ENCODE results near the gene NFKBIB.

The NFKBIB gene

DNA sequence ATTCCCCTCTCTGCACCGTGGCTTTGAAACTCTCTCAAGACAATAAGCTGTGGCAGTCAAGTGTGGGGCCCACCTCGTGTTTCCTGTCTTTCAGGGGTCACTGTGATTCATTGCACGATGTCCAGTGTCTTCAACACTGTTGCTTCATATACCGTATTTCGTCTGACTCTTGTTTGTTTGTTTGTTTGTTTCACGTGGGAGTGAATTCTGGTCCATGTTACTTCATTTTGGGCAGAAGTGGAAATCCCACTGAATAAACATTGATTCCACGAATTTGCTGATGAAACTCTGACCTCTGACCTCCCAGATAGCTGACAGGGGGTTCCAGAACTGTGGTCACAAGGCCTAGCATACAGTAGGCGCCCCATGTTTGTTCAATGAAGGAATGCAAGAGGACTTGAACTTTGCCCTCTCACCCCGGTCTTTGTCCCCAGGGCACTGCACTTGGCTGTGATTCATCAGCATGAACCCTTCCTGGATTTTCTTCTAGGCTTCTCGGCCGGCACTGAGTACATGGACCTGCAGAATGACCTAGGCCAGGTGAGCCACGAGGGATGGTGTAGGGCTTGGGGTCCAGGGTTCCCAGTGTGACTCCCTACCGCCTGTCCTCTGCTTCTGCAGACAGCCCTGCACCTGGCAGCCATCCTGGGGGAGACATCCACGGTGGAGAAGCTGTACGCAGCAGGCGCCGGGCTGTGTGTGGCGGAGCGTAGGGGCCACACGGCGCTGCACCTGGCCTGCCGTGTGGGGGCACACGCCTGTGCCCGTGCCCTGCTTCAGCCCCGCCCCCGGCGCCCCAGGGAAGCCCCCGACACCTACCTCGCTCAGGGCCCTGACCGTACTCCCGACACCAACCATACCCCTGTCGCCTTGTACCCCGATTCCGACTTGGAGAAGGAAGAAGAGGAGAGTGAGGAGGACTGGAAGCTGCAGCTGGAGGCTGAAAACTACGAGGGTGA, 5.1 kb downstream of the NFKBIB start:
- DNase-seq (ENCODE audit: low read depth in 1 of 2, low spot score in 1 of 2): no peak

DNA sequence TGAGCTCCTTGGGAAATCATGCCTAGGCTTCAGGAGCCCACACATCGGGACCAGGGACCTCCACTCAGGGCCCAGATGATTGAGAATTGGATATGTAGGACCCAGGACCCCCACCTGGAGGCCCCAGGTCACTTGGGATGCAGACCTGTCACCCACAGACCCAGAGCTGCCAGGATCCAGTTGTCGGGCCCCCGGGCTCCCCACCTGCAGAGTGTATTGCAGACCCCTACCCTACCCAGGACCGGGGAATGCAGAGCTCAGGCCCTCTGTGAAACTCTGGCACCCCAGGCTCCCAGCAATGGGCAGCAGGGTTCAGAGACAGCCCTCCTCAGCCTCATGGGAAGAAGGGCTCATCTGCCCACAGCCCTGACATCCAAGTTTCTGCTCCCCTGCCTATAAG, 5.9 kb downstream of the NFKBIB start:
- no peak for DNase-seq (ENCODE audit: low read depth in 1 of 2, low spot score in 1 of 2)

DNA sequence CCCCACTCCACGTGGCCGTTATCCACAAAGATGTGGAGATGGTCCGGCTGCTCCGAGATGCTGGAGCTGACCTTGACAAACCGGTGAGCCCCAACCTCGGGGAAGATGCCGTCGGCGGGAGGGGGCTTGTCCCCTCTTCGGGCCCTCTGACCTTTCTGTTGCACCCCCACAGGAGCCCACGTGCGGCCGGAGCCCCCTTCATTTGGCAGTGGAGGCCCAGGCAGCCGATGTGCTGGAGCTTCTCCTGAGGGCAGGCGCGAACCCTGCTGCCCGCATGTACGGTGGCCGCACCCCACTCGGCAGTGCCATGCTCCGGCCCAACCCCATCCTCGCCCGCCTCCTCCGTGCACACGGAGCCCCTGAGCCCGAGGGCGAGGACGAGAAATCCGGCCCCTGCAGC, 7.5 kb downstream of the NFKBIB start:
- no peak for DNase-seq (ENCODE audit: low read depth in 1 of 2, low spot score in 1 of 2)

DNA sequence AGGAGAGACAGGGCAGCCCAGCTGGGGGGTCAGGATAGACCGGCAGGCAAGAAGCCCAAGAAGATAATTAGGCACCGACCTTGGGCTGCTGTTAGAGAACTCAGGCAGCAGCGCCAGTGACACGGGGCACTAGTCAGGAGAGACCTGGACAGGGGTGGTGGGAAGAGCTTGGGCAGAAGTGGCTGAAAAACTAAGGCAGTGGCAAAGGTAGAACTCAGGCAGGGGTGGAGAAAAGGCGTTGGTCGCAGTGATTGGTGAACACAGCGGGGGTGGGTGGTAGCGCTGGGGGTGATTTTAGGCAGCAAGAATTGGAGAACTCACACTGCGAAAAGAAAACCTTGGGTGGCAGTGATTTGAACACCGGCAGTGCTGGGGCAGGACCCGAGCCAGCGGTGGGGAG, 7.9 kb downstream of the NFKBIB start:
- DNase-seq (ENCODE audit: low read depth in 1 of 2, low spot score in 1 of 2): no peak

DNA sequence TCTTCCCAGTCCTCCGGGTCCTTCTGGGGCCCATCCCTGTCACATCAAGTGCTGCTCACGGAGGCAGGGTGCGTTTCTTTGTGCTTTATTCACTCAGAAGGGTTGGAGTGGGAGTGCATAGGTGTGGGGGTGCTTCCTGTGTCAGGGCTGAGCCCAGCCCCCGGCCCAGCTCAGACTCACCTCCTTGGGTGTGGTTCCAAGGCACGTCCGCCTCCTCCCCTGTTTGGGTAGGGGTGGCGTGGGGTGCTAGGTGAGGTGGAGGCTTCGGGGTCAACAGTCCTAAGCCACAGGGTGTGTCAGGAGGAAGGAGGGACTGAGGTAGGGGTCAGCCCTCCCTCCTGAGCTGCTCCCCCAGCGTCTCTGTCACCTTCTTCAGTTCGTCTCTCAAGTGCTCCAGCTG, 9.1 kb downstream of the NFKBIB start:
- no peak for DNase-seq (ENCODE audit: low read depth in 1 of 2, low spot score in 1 of 2)

DNA sequence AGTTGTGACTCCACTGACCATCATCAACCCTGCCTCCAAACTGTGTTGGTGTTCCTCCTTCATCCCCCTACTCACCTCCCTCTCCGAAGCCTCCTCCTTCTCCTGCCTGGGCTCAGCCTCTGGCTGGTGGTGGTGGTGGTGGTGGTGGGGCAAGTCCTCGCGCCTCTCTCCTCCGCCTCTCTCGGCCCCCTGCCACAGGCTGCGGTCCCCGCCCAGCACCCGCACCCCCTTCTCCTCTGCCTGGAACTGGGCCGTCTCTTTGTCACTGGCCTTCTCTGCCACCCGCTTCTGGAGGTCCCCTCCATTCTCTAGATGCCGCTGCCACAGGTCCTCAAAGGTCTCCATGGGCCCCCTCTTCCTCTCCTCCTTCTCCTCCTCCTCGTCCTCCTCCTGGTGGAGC, 10.7 kb downstream of the NFKBIB start:
- no peak for DNase-seq (ENCODE audit: low read depth in 1 of 2, low spot score in 1 of 2)

DNA sequence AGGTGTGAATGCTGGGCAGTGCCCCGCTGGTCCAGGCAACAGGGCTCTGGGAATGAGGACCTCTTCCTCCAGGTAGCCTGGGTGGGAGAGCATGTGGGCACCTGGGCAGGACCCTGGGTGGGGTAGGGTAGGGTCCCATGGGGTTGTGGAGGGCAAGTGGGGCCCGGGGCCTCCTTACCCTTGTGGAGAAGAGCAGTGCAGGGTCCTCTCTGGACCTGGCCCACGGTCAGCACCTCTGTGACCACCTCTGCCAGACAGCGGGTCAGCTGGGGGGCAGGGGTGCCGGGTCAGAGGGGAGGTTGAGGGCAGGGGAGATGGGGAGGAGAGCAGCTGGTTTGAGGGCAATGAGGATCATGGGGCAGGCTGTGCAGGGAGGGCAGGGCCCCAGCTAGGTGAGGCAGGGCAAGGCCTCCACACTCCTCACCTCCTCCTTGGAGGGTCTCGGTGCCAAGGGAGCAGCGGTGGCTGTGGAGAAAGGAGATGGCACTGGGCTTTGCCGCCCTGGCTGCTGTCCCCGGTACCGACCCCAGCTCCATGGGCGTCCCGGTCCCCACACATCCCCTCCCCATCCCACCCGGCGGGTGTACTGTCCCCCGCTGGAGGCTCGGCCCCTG, 11.7 kb downstream of the NFKBIB start:
- DNase-seq (ENCODE audit: low read depth in 1 of 2, low spot score in 1 of 2): no peak

DNA sequence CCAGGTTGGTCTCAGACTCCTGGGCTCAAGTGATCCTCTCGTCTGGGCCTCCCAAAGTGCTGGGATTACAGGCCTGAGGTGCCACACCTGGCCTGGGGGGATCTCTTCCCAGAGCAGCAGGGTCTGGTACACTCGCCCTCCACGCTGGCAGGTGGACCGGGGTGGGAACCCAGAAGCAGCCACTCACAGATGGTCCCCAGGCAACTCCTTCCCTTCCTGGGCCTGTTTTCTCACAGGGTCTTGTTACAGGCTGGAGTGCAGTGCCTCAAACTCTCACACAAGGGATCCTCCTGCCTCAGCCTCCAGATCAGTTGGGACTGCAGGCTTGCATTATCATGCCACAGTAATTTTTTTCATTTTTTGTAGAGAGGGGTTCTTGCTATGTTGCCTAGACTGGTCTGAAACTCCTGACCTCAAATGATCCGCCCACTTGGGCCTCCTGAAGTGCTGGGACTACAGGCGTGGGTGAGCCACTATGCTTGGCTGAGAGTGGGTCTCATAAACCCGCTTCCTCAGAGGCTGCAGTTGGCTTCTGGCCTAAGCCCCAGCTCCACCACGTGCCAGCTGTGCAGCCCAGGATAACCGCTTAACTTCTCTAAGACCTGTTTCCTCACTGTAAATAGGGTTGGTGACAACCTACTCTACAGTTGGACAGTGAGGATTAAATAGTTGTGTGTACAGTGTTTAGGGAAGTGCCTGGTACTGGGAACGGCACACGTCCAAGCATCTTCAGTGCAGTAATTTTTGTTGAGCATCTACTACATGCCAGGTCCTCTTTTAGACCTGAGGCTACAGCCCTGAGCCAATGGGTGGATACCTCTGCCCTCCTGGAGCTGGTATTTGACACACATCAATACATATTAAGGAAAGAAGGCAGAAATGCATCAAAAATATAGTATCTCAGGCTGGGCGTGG, 13.1 kb downstream of the NFKBIB start:
- DNase-seq (ENCODE audit: low read depth in 1 of 2, low spot score in 1 of 2): no peak

DNA sequence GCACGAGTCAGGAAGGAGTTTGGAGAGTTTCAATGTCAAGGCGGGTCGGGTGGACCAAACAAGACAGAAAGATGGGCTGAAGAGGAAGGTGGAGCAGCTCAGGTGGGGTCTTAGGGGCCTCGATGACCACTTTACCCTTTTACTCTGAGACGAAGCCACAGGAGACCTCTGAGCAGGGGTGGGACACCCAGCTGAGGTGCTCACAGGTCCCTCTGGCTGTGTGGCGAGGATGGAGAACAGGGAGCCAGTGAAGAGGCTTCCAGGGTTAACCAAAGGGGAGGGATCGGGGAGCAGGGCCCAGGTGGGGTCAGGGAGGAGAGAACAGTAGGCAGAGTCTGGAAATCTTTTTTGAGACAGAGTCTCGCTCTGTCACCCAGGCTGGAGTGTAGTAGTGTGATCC, 14.2 kb downstream of the NFKBIB start:
- no peak for DNase-seq (ENCODE audit: low read depth in 1 of 2, low spot score in 1 of 2)

DNA sequence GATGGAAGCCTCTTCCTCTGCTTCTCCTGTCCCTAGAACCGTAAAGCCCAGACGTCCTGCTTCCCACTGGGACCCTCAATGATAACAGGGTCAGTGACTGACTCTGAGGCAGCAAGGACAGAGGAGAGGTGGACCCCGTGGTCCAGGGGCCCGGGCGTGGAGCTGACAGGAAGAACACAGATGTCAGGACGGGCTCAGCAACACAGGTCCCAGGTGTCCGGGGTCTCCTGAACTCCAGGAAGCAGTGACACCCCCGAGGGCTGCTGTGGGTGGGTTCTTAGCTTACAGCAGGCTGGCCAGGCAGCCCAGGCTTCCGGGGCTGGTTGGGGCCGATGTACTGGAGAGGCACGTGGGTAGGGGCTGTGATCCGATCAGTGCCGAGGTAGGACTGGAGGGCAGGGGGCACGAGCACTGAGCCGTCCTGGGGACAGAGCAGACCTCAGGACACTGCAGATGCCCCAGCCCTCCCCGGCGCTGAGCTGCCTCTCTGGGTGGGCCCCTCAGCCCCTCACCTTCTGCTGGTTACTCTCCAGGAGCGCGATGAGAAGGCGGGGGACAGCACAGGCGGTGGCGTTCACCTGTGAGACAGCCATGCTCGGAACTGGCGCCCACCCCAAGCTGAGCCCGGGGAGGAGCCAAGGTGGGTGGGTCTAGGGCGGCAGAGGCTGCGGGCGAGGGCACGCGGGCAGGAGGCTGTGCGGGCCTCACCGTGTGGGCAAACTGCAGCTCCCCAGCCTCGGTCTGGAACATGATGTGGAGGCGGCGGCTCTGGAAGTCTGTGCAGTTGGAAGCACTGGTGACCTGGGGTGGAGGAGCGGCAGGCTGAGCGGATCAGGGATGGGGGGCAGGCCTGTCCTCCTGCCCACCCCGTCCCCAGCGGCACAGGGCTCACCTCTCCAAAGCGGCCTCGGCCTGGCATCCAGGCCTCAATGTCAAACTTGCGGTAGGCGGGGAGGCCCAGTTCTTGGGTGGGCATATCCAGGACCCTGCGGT, 15.9 kb downstream of the NFKBIB start:
- DNase-seq (ENCODE audit: low read depth in 1 of 2, low spot score in 1 of 2): no peak

DNA sequence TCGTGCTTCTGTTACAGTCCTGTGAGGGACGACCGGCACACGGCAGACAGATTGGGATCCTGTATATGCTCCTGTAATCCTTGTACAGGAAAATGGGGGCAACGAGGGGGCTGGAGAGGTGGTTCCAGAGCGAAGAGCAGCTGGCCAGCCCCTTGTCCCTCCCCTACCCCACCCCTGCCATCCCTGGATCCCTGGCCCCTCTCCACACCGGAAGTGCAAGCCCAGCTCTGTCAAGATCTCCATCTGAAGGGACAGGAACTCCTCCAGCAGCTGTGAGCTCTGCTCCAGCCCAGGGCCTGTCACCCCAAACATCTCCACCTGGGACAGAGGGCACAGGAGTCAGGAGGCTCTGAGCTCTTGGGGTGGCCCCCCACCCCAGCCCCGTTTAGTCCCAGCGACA, 17.7 kb downstream of the NFKBIB start:
- no peak for DNase-seq (ENCODE audit: low read depth in 1 of 2, low spot score in 1 of 2)

DNA sequence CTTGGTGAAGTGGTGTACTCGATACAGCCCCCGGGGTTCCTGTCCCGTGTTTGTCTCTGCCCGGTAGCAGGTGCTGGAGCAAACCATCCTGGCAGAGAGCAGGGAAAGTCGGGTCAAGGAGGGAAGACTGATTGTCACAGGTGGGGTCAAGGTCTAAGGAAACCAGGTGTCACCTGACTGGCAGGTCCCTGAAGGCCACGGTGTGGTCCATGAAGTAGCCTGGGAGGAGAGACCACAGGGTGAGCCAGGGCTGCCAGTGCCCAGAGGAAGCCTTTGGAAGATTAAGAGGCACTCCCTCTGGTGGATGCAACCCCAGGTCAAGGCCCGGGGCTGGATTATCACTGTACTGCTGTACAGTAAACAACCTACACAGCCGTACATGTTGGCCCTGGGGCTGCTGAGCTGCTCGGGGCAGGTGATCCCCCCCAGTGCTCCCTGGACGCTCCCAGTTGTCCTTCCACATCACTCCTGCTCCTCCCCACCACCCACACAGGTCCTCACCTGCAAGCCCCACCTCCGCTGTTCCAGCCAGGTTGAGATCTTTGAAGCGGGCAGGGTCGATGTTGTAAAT, 18.2 kb downstream of the NFKBIB start:
- no peak for DNase-seq (ENCODE audit: low read depth in 1 of 2, low spot score in 1 of 2)

DNA sequence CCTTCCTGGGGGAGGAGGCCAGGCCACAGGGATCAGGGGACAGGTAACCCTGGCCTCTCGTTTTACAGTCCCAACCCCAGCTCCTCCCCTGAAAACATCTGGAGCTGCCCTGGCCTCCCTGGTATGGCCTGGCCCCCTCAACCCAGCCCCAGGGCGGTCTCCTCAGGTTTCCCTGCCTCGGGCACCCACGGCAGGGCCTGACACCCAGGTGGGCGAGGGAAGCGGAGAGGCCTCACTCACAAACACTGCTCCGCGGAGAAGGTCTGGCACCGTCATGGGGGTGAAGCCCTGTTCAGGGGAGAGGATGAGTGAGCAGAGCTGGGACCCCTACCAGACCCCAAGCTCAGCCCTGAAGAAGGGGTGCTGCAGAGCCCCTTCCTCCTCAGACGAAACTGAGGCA, 18.8 kb downstream of the NFKBIB start:
- DNase-seq (ENCODE audit: low read depth in 1 of 2, low spot score in 1 of 2): no peak

DNA sequence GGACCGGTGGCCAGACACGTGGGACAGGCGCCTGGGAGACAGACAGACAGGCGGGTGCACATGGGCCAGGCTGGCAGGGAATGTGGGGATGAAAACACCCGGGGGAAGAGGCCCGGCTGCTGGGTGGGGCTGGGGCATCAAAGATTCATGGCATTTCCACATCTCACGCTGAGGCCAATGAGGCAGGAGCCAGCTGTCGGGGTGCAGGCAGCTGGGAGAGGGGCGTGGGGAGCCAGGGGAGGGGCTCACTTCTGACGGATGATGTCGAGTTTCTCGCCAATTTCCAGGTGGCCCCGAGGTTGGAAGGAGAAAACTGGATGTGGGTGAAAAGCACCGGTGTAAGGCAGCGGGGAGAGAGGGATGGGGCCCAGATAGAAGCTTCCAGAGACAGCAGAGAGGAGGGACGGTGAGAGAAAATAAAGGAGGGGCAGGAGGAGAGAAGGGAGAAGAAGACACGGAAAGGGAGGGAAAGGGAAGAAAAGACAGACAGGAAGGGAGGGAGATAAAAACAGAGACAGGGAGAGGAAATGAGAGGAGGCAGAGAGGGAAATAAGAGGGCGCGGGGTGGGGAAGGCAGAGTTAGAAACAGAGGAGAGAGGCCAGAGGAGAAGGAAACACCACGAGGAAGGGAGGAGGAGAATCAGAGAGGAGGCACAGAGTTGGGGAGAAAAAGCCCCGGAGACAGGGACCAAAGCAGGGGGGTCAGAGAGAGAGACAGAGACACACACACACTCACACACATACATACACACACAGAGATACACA, 20.2 kb downstream of the NFKBIB start:
- DNase-seq (ENCODE audit: low read depth in 1 of 2, low spot score in 1 of 2): no peak

DNA sequence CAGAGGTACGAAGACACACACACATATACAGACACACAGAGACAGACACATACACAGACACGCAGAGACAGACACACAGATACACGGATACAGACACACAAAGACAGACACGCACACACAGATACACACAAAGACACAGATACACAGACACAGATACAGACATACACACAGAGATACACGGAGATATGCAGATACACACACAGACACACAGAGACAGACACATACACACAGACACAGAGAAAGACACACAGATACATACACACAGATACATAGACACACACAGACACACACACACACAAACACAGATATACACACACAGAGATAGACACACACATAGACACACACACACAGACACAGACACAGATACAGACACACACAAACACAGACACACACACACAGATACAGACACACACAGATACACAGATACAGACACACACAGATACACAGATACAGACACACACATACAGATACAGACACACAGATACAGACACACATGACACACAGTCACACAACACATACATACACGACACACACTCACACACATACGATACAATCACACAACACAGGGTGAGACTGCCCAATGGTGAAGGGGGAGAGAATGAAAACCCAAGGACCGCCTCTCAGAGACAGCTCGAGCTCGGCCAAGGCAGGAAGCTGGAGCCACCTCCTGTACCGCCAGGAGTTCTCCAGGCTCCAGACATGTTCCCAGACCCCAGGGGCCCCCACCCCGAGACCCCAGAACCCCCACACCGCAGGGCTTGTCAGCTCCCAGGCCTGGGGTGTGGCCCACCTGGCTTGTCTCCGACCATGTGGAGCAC, 21.0 kb downstream of the NFKBIB start:
- DNase-seq (ENCODE audit: low read depth in 1 of 2, low spot score in 1 of 2): no peak

DNA sequence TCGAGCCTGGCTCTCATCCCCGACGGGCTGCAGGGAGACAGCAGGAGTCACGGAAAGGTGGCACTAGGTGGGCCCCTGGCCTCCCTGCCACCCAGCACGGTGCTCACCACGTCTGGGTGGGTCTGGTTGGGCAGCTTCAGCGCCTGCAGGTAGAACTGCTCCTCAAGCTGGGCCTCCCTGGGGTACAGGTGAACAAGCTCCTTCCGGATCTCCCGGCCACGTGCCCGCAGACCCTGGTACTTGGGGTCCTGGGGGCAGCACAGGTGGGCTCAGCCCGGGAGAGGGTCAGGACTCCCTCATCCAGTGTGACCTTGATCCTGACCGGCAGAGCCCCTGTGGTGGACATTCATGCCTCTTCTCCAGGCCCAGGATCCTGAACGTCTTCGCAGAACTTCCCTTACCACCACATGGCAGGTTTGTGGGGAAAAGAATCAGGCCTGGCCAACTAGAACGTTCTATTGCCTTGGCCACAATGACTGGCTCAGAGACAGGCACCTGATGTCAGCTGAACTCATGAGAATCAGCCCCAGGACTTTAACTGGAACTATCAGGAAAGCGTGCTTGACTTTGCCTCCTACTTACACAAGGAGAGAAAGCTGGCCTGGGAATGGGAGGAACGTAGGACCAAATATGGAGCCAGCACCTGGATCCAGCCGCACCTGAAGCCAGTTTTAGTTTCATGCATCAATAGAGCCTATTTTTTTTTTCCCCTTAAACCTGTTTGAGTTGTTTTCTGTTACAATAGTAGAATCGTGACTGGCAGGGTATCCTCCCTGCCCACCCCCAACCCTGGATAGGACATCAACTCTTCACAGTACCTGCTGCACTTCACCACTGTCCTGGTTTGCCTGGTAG, 21.9 kb downstream of the NFKBIB start:
- no peak for DNase-seq (ENCODE audit: low read depth in 1 of 2, low spot score in 1 of 2)

DNA sequence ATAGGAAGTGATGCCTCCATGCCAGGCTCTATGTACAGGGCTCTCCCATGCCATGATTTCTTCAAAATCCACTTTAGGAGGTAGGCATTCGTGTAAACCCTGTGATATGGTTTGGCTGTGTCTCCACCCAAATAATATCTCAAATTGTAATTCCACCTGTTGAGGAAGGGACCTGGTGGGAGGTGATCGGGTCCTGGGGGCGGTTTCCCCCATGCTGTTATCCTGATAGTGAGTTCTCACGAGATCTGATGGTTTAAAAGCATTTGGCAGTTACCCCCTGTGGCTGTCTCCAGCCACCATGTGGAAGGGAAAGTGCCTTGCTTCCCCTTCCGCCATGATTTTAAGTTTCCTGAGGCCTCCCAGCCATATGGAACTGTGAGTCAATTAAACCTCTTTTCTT, 22.7 kb downstream of the NFKBIB start:
- no peak for DNase-seq (ENCODE audit: low read depth in 1 of 2, low spot score in 1 of 2)

DNA sequence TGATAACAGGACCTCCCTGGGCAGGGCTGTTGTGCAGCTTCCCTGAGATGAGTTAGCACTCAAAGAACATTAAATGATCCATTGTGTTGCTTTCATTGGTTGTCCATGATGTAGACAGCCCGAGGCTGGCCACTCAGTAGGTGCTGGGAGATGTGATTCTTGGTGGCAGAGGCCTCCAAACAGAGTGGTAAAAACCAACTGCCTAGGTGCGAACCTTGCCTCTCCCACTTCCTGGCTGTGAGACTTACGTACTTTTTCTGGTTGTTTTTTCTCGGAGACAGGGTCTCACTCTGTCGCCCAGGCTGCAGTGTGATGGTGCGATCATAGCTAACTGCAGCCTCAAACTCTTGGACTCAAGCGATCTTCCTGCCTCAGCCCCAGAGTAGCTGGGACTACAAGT, 24.6 kb downstream of the NFKBIB start:
- no peak for DNase-seq (ENCODE audit: low read depth in 1 of 2, low spot score in 1 of 2)

Data from stimulated activated CD4-positive, alpha-beta T cell treated with anti-CD3 and anti-CD28 coated beads, Interleukin-15, amount 100 ng/mL, for 1 hour (primary cell).